Astrocyte (in vitro differentiated cells and primary cell): ENCODE results near the gene FAM72B. TPM values are rescaled to one million over a fixed set of nuclear protein-coding genes. Genes with fewer than 3 reads are reported as not detected.
"Not testable (repeated sequence)": the region's sequence is repeated elsewhere in the genome, so short reads cannot be mapped to it uniquely, and the experiment has no call there.

Experiments used
- DNase-seq: peaks from one replicate; pipeline ENCODE4 v3.0.0-alpha.2; 2010; ENCODE audit warnings: low read depth
- FAIRE-seq: peaks from 2 replicates; lab custom pipeline; 2011; peaks lifted over from hg19 to GRCh38; lab: Jason Lieb, UNC
- H2AFZ ChIP-seq: 2 replicates; pipeline ENCODE4 v1.6.0; 2012; ENCODE audit warnings: low read depth, low read length, inconsistent platforms
- H3K27ac ChIP-seq: 2 replicates; pipeline ENCODE4 v1.5.1; 2011; ENCODE audit warnings: low read depth, low read length, inconsistent platforms
- H3K27me3 ChIP-seq: 2 replicates; pipeline ENCODE4 v1.6.0; 2011; ENCODE audit warnings: low read length, inconsistent platforms; ENCODE audit not compliant: insufficient read depth
- H3K36me3 ChIP-seq: 2 replicates; pipeline ENCODE4 v1.5.1; 2011; ENCODE audit warnings: low read length, inconsistent platforms; ENCODE audit not compliant: insufficient read depth
- H3K4me1 ChIP-seq: 2 replicates; pipeline ENCODE4 v1.5.1; 2011; ENCODE audit warnings: low read length, inconsistent platforms; ENCODE audit not compliant: insufficient read depth
- H3K4me2 ChIP-seq: 2 replicates; pipeline ENCODE4 v1.6.0; 2012; ENCODE audit warnings: low read length, inconsistent platforms
- H3K4me3 ChIP-seq: 2 replicates; pipeline ENCODE4 v1.5.1; 2011; ENCODE audit warnings: low read depth, mild to moderate bottlenecking, low read length, inconsistent platforms; ENCODE audit not compliant: insufficient read depth
- H3K79me2 ChIP-seq: 2 replicates; pipeline ENCODE4 v1.6.0; 2012; ENCODE audit warnings: mild to moderate bottlenecking, low read length, inconsistent platforms; ENCODE audit not compliant: insufficient read depth
- H3K9ac ChIP-seq: 2 replicates; pipeline ENCODE4 v1.6.0; 2012; ENCODE audit warnings: mild to moderate bottlenecking, low read length, inconsistent platforms
- H3K9me3 ChIP-seq: 2 replicates; pipeline ENCODE4 v1.5.1; 2012; ENCODE audit warnings: low read depth, mild to moderate bottlenecking, low read length, inconsistent platforms; ENCODE audit not compliant: insufficient read depth
- H4K20me1 ChIP-seq: 2 replicates; pipeline ENCODE4 v1.6.0; 2012; ENCODE audit warnings: low read length, inconsistent platforms; ENCODE audit not compliant: insufficient read depth
- H3K27ac Mint-ChIP-seq: one replicate; pipeline ENCODE4 v1.8.0; 2021; ENCODE audit warnings: mild to moderate bottlenecking, mixed read lengths; ENCODE audit not compliant: unreplicated experiment
- H3K27me3 Mint-ChIP-seq: one replicate; pipeline ENCODE4 v1.8.0; 2021; ENCODE audit warnings: low read depth, mixed read lengths; ENCODE audit not compliant: unreplicated experiment
- H3K36me3 Mint-ChIP-seq: one replicate; pipeline ENCODE4 v1.8.0; 2021; ENCODE audit warnings: low read depth, mixed read lengths; ENCODE audit not compliant: unreplicated experiment
- H3K4me1 Mint-ChIP-seq: one replicate; pipeline ENCODE4 v1.8.0; 2021; ENCODE audit warnings: low read depth, mixed read lengths; ENCODE audit not compliant: unreplicated experiment
- H3K4me3 Mint-ChIP-seq: one replicate; pipeline ENCODE4 v1.8.0; 2021; ENCODE audit warnings: mild to moderate bottlenecking, moderate library complexity, mixed read lengths; ENCODE audit not compliant: unreplicated experiment
- H3K9me3 Mint-ChIP-seq: one replicate; pipeline ENCODE4 v1.8.0; 2021; ENCODE audit warnings: mild to moderate bottlenecking, mixed read lengths; ENCODE audit not compliant: unreplicated experiment
- total RNA-seq: library from RNA; stranded (reverse); gene quantifications from 2 replicates; pipeline ENCODE4 v1.2.1, GENCODE V29; 2021

The FAM72B gene
- total RNA-seq, 1 donor from 2014 or later = 2.9 TPM

DNA sequence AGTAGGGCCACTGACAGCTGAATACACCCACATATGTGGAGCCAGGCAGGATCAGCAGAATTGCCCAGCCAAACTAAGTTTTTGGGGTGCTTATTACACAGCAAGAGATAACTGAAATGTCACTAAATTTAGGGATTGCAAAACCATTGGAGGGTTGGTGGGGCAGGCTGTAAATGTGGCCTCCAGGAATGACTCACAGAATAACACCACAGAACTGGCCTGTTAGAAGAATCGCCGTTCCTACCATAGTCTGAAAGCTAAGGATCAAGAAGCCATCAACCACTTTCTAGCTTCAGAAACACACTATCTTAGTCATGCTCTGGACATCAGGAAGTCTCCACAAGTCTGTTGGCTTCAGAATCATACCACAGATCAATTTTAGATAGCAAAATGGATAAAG is 24.0 kb downstream of the FAM72B start:
- H2AFZ ChIP-seq, H3K4me2 ChIP-seq, H3K27me3 Mint-ChIP-seq, FAIRE-seq, H3K9me3 Mint-ChIP-seq, H3K36me3 ChIP-seq, H3K79me2 ChIP-seq, H3K9ac ChIP-seq, H3K27ac Mint-ChIP-seq, H3K4me3 Mint-ChIP-seq, H3K27ac ChIP-seq, H3K36me3 Mint-ChIP-seq, H4K20me1 ChIP-seq, H3K4me1 ChIP-seq, H3K4me1 Mint-ChIP-seq, H3K4me3 ChIP-seq, H3K9me3 ChIP-seq, H3K27me3 ChIP-seq: not testable (repeated sequence)
- DNase-seq = peak; percentile 1

DNA sequence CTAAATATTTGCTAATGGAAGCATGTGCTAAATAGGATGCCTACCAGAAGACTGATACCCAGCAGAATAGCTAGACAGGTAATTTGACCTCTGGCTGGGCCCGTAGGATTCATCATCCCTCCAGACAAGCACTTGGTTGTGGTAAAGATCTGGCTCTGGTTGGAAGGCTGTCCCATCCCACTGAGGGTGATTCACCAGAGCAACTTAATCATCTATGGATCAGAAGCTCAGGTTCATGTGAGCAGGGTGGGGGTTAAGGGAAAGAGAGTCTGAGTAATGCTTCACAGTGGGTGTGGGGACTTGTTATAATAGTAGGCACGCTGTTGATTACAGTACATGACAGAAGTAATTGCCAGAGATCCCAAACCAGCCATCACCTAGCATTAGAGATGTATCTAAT is 26.5 kb downstream of the FAM72B start:
- H3K79me2 ChIP-seq, H3K27ac Mint-ChIP-seq, H3K27me3 Mint-ChIP-seq, H3K9ac ChIP-seq, H3K36me3 ChIP-seq, H3K27me3 ChIP-seq, H3K4me3 Mint-ChIP-seq, H3K9me3 Mint-ChIP-seq, H2AFZ ChIP-seq, H3K36me3 Mint-ChIP-seq, H4K20me1 ChIP-seq, H3K27ac ChIP-seq, H3K4me1 Mint-ChIP-seq, H3K4me1 ChIP-seq, DNase-seq, H3K4me2 ChIP-seq, H3K4me3 ChIP-seq, FAIRE-seq, H3K9me3 ChIP-seq: not testable (repeated sequence)

DNA sequence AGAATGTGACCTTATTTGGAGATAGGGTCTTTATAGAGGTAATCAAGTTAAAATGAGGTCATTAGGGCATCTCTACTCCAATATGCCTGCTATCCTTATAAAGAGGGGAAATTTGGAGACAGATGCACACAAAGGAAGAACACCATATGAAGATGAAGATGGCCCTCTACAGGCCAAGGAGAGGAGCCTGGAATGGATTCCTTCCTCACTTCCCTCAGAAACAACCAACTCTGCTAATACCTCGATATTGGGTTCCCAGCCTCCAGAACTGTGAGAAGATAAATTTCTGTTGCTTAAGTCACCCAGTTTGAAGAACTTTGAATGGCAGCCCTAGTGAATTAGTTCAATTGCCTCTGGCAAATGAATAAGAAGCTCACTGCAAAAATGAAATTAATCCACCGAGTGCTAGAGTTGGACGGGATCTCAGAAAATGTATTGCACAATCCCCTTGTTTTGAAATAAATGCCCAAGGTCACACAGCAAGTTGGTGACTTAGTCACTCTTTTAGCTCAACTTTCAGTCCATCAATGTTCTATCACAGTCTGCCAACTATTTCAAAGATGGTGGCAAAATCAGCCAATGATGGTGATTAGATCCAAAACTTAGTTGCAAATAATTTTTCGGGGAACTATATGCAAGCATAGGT is 27.1 kb downstream of the FAM72B start:
- H3K79me2 ChIP-seq, H3K27me3 Mint-ChIP-seq, H3K4me1 ChIP-seq, FAIRE-seq, H2AFZ ChIP-seq, H3K4me2 ChIP-seq, H3K27me3 ChIP-seq, H4K20me1 ChIP-seq, H3K27ac ChIP-seq, H3K9me3 Mint-ChIP-seq, H3K9ac ChIP-seq, H3K4me3 Mint-ChIP-seq, H3K4me1 Mint-ChIP-seq, DNase-seq, H3K9me3 ChIP-seq, H3K36me3 Mint-ChIP-seq, H3K36me3 ChIP-seq, H3K27ac Mint-ChIP-seq, H3K4me3 ChIP-seq: not testable (repeated sequence)

DNA sequence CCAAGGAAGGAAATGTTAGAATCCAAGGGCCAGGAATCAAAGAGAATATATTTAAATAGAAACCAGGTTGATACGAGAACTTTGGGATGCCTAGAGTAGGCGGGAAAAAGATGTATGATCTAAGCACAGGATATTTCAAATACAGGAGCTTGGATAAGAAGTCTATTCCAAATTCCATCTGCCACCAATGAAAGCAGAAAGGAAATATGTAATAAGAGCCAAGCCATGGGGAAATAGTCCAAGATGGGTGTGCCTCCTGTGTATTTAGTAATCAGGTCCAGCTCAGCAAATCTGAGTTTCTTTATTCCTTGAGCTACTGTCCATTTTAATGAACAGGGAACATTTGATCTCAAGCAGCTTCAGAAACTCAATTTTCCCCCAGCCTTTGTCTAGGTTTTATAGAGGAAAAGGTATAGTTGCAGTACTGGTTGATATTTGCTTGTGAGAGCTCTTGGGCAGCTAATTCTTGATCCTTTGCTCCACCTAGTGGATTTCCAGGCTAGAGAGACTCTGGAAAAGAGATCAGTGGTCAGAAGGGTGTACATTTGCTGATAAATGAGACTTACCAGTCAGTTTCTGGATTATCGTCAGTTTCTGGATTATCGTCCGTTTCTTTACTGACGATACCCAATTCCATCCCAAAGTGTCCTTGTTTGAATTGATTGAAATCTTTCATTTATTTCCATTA is 28.3 kb downstream of the FAM72B start:
- not testable (repeated sequence) for H4K20me1 ChIP-seq, H3K9me3 ChIP-seq, H3K27me3 ChIP-seq, H3K27ac Mint-ChIP-seq, H3K4me3 ChIP-seq, H2AFZ ChIP-seq, H3K36me3 ChIP-seq, H3K36me3 Mint-ChIP-seq, H3K27me3 Mint-ChIP-seq, H3K9me3 Mint-ChIP-seq, H3K27ac ChIP-seq, H3K9ac ChIP-seq, H3K4me2 ChIP-seq, H3K79me2 ChIP-seq, H3K4me1 Mint-ChIP-seq, H3K4me3 Mint-ChIP-seq, FAIRE-seq, H3K4me1 ChIP-seq
- DNase-seq = peak; percentile 7

DNA sequence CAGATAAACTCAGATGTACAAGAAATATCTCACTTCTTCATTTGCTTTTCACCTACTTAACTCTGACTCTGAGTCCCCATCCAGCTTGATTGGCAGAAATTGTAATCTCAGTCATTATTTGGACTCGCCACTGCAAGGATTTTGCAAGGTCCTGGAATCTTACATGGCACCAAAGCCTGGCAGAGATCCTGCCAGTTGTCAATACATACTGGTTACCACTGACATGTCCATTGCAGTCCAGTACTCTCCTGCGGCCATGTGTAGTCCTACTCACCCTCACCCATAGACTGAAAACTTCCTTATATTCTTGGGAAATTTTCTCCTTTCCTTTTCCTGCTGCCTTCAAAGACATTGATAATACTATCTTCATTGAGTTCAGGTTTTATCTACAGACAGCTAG is 29.3 kb downstream of the FAM72B start:
- FAIRE-seq, H3K27me3 ChIP-seq, H2AFZ ChIP-seq, H3K27me3 Mint-ChIP-seq, H3K9me3 ChIP-seq, H3K9me3 Mint-ChIP-seq, H3K36me3 Mint-ChIP-seq, H3K27ac Mint-ChIP-seq, H3K4me1 Mint-ChIP-seq, H3K4me3 Mint-ChIP-seq, DNase-seq, H3K4me2 ChIP-seq, H3K79me2 ChIP-seq, H3K4me1 ChIP-seq, H4K20me1 ChIP-seq, H3K9ac ChIP-seq, H3K36me3 ChIP-seq, H3K4me3 ChIP-seq, H3K27ac ChIP-seq: not testable (repeated sequence)

DNA sequence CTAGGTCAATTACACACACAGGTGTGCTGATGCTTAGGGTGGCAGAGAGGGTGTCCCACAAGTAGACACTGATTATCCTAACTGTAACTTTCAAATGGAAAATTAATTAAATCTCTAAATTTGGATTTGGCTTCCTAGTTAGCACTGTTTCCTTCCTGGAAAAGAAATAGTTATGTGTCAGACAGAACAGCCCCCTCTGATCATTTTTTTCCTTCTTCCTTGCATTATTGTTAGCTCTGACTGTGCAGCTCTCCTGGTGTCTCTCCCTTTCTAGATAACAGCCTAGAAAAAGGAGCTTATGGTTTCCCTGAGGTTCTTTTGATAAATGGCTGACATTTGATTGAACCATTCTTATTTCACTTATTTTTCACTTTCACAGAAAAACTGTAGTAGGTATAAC is 31.4 kb downstream of the FAM72B start:
- H3K4me3 ChIP-seq, H3K4me2 ChIP-seq, H4K20me1 ChIP-seq, H3K27me3 ChIP-seq, H3K4me1 Mint-ChIP-seq, H3K4me3 Mint-ChIP-seq, H3K9me3 ChIP-seq, H3K4me1 ChIP-seq, FAIRE-seq, H3K27ac Mint-ChIP-seq, H3K9me3 Mint-ChIP-seq, H3K27ac ChIP-seq, H2AFZ ChIP-seq, H3K9ac ChIP-seq, H3K36me3 Mint-ChIP-seq, H3K79me2 ChIP-seq, H3K36me3 ChIP-seq, H3K27me3 Mint-ChIP-seq, DNase-seq: not testable (repeated sequence)
